ENCODE measurements around the gene ACTL7B.

- TF ChIP-seq EZH2phosphoT487 (IDR thresholded peaks at IDR 0.05; ENCODE audit: low read depth), result no peak
- TF ChIP-seq, protein P1, sequence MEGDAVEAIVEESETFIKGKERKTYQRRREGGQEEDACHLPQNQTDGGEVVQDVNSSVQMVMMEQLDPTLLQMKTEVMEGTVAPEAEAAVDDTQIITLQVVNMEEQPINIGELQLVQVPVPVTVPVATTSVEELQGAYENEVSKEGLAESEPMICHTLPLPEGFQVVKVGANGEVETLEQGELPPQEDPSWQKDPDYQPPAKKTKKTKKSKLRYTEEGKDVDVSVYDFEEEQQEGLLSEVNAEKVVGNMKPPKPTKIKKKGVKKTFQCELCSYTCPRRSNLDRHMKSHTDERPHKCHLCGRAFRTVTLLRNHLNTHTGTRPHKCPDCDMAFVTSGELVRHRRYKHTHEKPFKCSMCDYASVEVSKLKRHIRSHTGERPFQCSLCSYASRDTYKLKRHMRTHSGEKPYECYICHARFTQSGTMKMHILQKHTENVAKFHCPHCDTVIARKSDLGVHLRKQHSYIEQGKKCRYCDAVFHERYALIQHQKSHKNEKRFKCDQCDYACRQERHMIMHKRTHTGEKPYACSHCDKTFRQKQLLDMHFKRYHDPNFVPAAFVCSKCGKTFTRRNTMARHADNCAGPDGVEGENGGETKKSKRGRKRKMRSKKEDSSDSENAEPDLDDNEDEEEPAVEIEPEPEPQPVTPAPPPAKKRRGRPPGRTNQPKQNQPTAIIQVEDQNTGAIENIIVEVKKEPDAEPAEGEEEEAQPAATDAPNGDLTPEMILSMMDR (IDR thresholded peaks at IDR 0.05; ENCODE audit: low read depth, low read length), result no peak
These were observed 1.7 kb downstream of the ACTL7B start for GRCh38 chr9:108854094-108854493.

All from OCI-LY3 (cell line).